ENCODE measurements around the gene CDH13. TPM values are rescaled to one million over a fixed set of nuclear protein-coding genes. Genes with fewer than 3 reads are reported as not detected.

CDH13 gene
- total RNA-seq, 1 experiment from 2014 or later, result 49.3 TPM

- ChIA-PET CTCF (no interaction called here), POLR2A (no interaction called here)
- intact Hi-C loops (cut with micrococcal nuclease), result no loop called here
- H3K27me3 Mint-ChIP-seq (ENCODE audit: insufficient read depth, unreplicated experiment), result no peaks in the 10 kb centered on the region
- peaks cover 5% of the 10 kb centered on the region for H3K4me1 Mint-ChIP-seq (ENCODE audit: insufficient read depth, unreplicated experiment)
- no TSS peak for BruUV-seq (replicated peaks)
- H3K36me3 Mint-ChIP-seq (ENCODE audit: insufficient read depth, unreplicated experiment), result no peaks in the 10 kb centered on the region
- peaks cover 8% of the 10 kb centered on the region for H3K9me3 Mint-ChIP-seq (ENCODE audit: unreplicated experiment)
- H3K27ac Mint-ChIP-seq (ENCODE audit: low read depth, unreplicated experiment), result no peak overlapping the region
- no peak for DNase-seq (ENCODE audit: unreplicated experiment)
- TF ChIP-seq CTCF (IDR thresholded peaks at IDR 0.05; ENCODE audit: unreplicated experiment), result no peak
- no peak overlapping the region for H3K4me3 Mint-ChIP-seq (ENCODE audit: unreplicated experiment)
These were observed 285.2 kb downstream of the CDH13 start for GRCh38 chr16:82911925-82912324.

GRCh38 chr16:82915139-82915824 is 288.5 kb downstream of the CDH13 start:
- no peaks in the 10 kb centered on the region for H3K36me3 Mint-ChIP-seq (ENCODE audit: insufficient read depth, unreplicated experiment)
- POLR2A ChIA-PET, result no interaction called here
- peaks cover 5% of the 10 kb centered on the region for H3K4me1 Mint-ChIP-seq (ENCODE audit: insufficient read depth, unreplicated experiment)
- BruUV-seq (replicated peaks), result no TSS peak
- H3K4me3 Mint-ChIP-seq (ENCODE audit: unreplicated experiment), result no peak overlapping the region
- H3K27ac Mint-ChIP-seq (ENCODE audit: low read depth, unreplicated experiment), result no peak overlapping the region
- intact Hi-C loops (cut with micrococcal nuclease), result no loop called here
- CTCF ChIA-PET, result no interaction called here
- no peak for TF ChIP-seq CTCF (IDR thresholded peaks at IDR 0.05; ENCODE audit: unreplicated experiment)
- peaks cover 8% of the 10 kb centered on the region for H3K9me3 Mint-ChIP-seq (ENCODE audit: unreplicated experiment)
- no peak for DNase-seq (ENCODE audit: unreplicated experiment)
- no peaks in the 10 kb centered on the region for H3K27me3 Mint-ChIP-seq (ENCODE audit: insufficient read depth, unreplicated experiment)

GRCh38 chr16:82917886-82918595 is 291.3 kb downstream of the CDH13 start:
- no TSS peak for BruUV-seq (replicated peaks)
- ChIA-PET POLR2A (no interaction called here), CTCF (no interaction called here)
- DNase-seq (ENCODE audit: unreplicated experiment), result no peak
- H3K4me3 Mint-ChIP-seq (ENCODE audit: unreplicated experiment), result no peak overlapping the region
- H3K36me3 Mint-ChIP-seq (ENCODE audit: insufficient read depth, unreplicated experiment), result no peaks in the 10 kb centered on the region
- H3K27ac Mint-ChIP-seq (ENCODE audit: low read depth, unreplicated experiment), result peak overlapping the region; percentile 32
- intact Hi-C loops (cut with micrococcal nuclease), result no loop called here
- H3K4me1 Mint-ChIP-seq (ENCODE audit: insufficient read depth, unreplicated experiment), result peaks cover 2% of the 10 kb centered on the region
- H3K9me3 Mint-ChIP-seq (ENCODE audit: unreplicated experiment), result no peaks in the 10 kb centered on the region
- no peaks in the 10 kb centered on the region for H3K27me3 Mint-ChIP-seq (ENCODE audit: insufficient read depth, unreplicated experiment)
- no peak for TF ChIP-seq CTCF (IDR thresholded peaks at IDR 0.05; ENCODE audit: unreplicated experiment)

GRCh38 chr16:82924075-82924854 is 297.5 kb downstream of the CDH13 start:
- Mint-ChIP-seq H3K27ac (ENCODE audit: low read depth, unreplicated experiment) (no peak overlapping the region), H3K4me1 (ENCODE audit: insufficient read depth, unreplicated experiment) (peaks cover 4% of the 10 kb centered on the region), H3K9me3 (ENCODE audit: unreplicated experiment) (no peaks in the 10 kb centered on the region), H3K4me3 (ENCODE audit: unreplicated experiment) (no peak overlapping the region), H3K36me3 (ENCODE audit: insufficient read depth, unreplicated experiment) (peaks cover 6% of the 10 kb centered on the region), H3K27me3 (ENCODE audit: insufficient read depth, unreplicated experiment) (no peaks in the 10 kb centered on the region)
- intact Hi-C loops (cut with micrococcal nuclease), result no loop called here
- DNase-seq (ENCODE audit: unreplicated experiment), result no peak
- CTCF ChIA-PET, result interaction anchor here (0.6 to 1.0 kb wide), 2 partner anchors 292 to 455 kb away, joined by 3 to 5 read pairs; no protein-coding TSS in a partner anchor
- TF ChIP-seq CTCF (IDR thresholded peaks at IDR 0.05; ENCODE audit: unreplicated experiment), result no peak
- no TSS peak for BruUV-seq (replicated peaks)
- POLR2A ChIA-PET, result interaction anchor here (0.6 kb wide), 1 partner anchor 10 kb away, joined by 3 read pairs; no protein-coding TSS in a partner anchor

Data from MCF 10A (cell line).